ENCODE results near the gene GRN. TPM values are rescaled to one million over a fixed set of nuclear protein-coding genes. Genes with fewer than 3 reads are reported as not detected.

The GRN gene
- total RNA-seq, 1 experiment from 2014 or later = 400 TPM

- no peaks in the 10 kb centered on the region for H3K9me2 ChIP-seq (replicated peaks; ENCODE audit: low read length)
- no peak overlapping the region for H3K9ac ChIP-seq (ENCODE audit: low read length)
- no peaks in the 10 kb centered on the region for H3K4me1 ChIP-seq (ENCODE audit: insufficient read depth, low read length)
- POLR2A ChIA-PET (ENCODE audit: unreplicated experiment) = no interaction called here
- H3K9me3 ChIP-seq (ENCODE audit: low read length) = no peaks in the 10 kb centered on the region
- H3K27me3 ChIP-seq (ENCODE audit: low read length) = no peaks in the 10 kb centered on the region
- CTCF ChIA-PET = interaction anchor here (0.8 kb wide), 1 partner anchor 9 kb away, joined by 3 read pairs; no protein-coding TSS in a partner anchor
- no peaks in the 10 kb centered on the region for H3F3A ChIP-seq (ENCODE audit: low read length, unreplicated experiment)
- no peak overlapping the region for H3K4me3 ChIP-seq (ENCODE audit: low read length)
- H3K36me3 ChIP-seq (ENCODE audit: low read depth, low read length) = peaks cover 13% of the 10 kb centered on the region; the same call in 1 of the 2 replicates
- H2AFZ ChIP-seq (ENCODE audit: low read length) = no peak overlapping the region
- no peak for ATAC-seq
- no peaks in the 10 kb centered on the region for H4K20me1 ChIP-seq (ENCODE audit: low read length)
- no peaks in the 10 kb centered on the region for H3K79me2 ChIP-seq (ENCODE audit: low read length)
- no peak for DNase-seq
- BruUV-seq (replicated peaks) = TSS peak; percentile 45
- intact Hi-C loops (cut with micrococcal nuclease) = no loop called here
- TF ChIP-seq EZH2phosphoT487 (IDR thresholded peaks at IDR 0.05; ENCODE audit: borderline replicate concordance, low read length) (no peak), EZH2 (IDR thresholded peaks at IDR 0.05; ENCODE audit: low read length, unreplicated experiment) (no peak), CTCF (conservative IDR thresholded peaks at IDR 0.05; ENCODE audit: low read depth, low read length) (no peak)
- H3K4me2 ChIP-seq (ENCODE audit: low read length) = no peak overlapping the region
- H3K27ac ChIP-seq (ENCODE audit: low read length) = no peak overlapping the region
Measured at GRCh38 chr17:44351961-44352827, 7.1 kb downstream of the GRN start.

- H3K27ac ChIP-seq (ENCODE audit: low read length) = no peak overlapping the region
- H3K4me2 ChIP-seq (ENCODE audit: low read length) = no peak overlapping the region
- CTCF ChIA-PET = no interaction called here
- H3F3A ChIP-seq (ENCODE audit: low read length, unreplicated experiment) = no peaks in the 10 kb centered on the region
- BruUV-seq (replicated peaks) = no TSS peak
- H3K9ac ChIP-seq (ENCODE audit: low read length) = no peak overlapping the region
- H4K20me1 ChIP-seq (ENCODE audit: low read length) = no peaks in the 10 kb centered on the region
- no peak for DNase-seq
- H3K9me3 ChIP-seq (ENCODE audit: low read length) = no peaks in the 10 kb centered on the region
- intact Hi-C loops (cut with micrococcal nuclease) = no loop called here
- no peaks in the 10 kb centered on the region for H3K4me1 ChIP-seq (ENCODE audit: insufficient read depth, low read length)
- peaks cover 13% of the 10 kb centered on the region; the same call in 1 of the 2 replicates for H3K36me3 ChIP-seq (ENCODE audit: low read depth, low read length)
- ATAC-seq = no peak
- H3K9me2 ChIP-seq (replicated peaks; ENCODE audit: low read length) = no peaks in the 10 kb centered on the region
- H3K79me2 ChIP-seq (ENCODE audit: low read length) = no peaks in the 10 kb centered on the region
- no peak for TF ChIP-seq EZH2 (IDR thresholded peaks at IDR 0.05; ENCODE audit: low read length, unreplicated experiment)
- no peak overlapping the region for H3K4me3 ChIP-seq (ENCODE audit: low read length)
- POLR2A ChIA-PET (ENCODE audit: unreplicated experiment) = interaction anchor here (0.5 kb wide), 1 partner anchor 334 kb away, joined by 3 read pairs; no protein-coding TSS in a partner anchor
- H2AFZ ChIP-seq (ENCODE audit: low read length) = no peak overlapping the region
- H3K27me3 ChIP-seq (ENCODE audit: low read length) = no peaks in the 10 kb centered on the region
Measured at GRCh38 chr17:44352828-44353671, 7.9 kb downstream of the GRN start.

- no peaks in the 10 kb centered on the region for H4K20me1 ChIP-seq (ENCODE audit: low read length)
- no peaks in the 10 kb centered on the region for H3K79me2 ChIP-seq (ENCODE audit: low read length)
- H3K9me2 ChIP-seq (replicated peaks; ENCODE audit: low read length) = no peaks in the 10 kb centered on the region
- H3K9ac ChIP-seq (ENCODE audit: low read length) = no peak overlapping the region
- TF ChIP-seq EZH2phosphoT487 (IDR thresholded peaks at IDR 0.05; ENCODE audit: borderline replicate concordance, low read length) (no peak), CTCF (conservative IDR thresholded peaks at IDR 0.05; ENCODE audit: low read depth, low read length) (no peak), EZH2 (IDR thresholded peaks at IDR 0.05; ENCODE audit: low read length, unreplicated experiment) (no peak)
- H3K4me3 ChIP-seq (ENCODE audit: low read length) = no peak overlapping the region
- CTCF ChIA-PET = no interaction called here
- no peaks in the 10 kb centered on the region for H3K4me1 ChIP-seq (ENCODE audit: insufficient read depth, low read length)
- POLR2A ChIA-PET (ENCODE audit: unreplicated experiment) = interaction anchor here (0.7 kb wide), 1 partner anchor 409 kb away, joined by 4 read pairs; no protein-coding TSS in a partner anchor
- H2AFZ ChIP-seq (ENCODE audit: low read length) = no peak overlapping the region
- intact Hi-C loops (cut with micrococcal nuclease) = no loop called here
- no peaks in the 10 kb centered on the region for H3K27me3 ChIP-seq (ENCODE audit: low read length)
- no peak for DNase-seq
- BruUV-seq (replicated peaks) = no TSS peak
- H3K27ac ChIP-seq (ENCODE audit: low read length) = no peak overlapping the region
- no peaks in the 10 kb centered on the region for H3F3A ChIP-seq (ENCODE audit: low read length, unreplicated experiment)
- H3K4me2 ChIP-seq (ENCODE audit: low read length) = no peak overlapping the region
- ATAC-seq = peak; percentile 16; the same call in 1 of the 2 replicates
- no peaks in the 10 kb centered on the region for H3K9me3 ChIP-seq (ENCODE audit: low read length)
- peaks cover 13% of the 10 kb centered on the region; the same call in 1 of the 2 replicates for H3K36me3 ChIP-seq (ENCODE audit: low read depth, low read length)
Measured at GRCh38 chr17:44353672-44354331, 8.7 kb downstream of the GRN start.
